Ectodermal cell (in vitro differentiated cells): ENCODE measurements around the gene DCP1B.
"Not testable (repeated sequence)": the region's sequence is repeated elsewhere in the genome, so short reads cannot be mapped to it uniquely, and the experiment has no call there.

Experiments
- H3K27ac ChIP-seq: 2 replicates; pipeline ENCODE4 v1.7.0; 2013; ENCODE audit warnings: mild to moderate bottlenecking, low read depth, low read length; ENCODE audit not compliant: insufficient read depth, poor library complexity, severe bottlenecking
- H3K27me3 ChIP-seq: 2 replicates; pipeline ENCODE4 v1.7.0; 2013; ENCODE audit warnings: mild to moderate bottlenecking, low read length; ENCODE audit not compliant: insufficient read depth, control insufficient read depth, poor library complexity, severe bottlenecking
- H3K36me3 ChIP-seq: one replicate; pipeline ENCODE4 v1.7.0; 2013; ENCODE audit warnings: low read length; ENCODE audit not compliant: control insufficient read depth, insufficient read depth
- H3K4me1 ChIP-seq: one replicate; pipeline ENCODE4 v1.7.0; 2013; ENCODE audit warnings: low read length; ENCODE audit not compliant: control insufficient read depth, insufficient read depth
- H3K4me3 ChIP-seq: 2 replicates; pipeline ENCODE4 v1.7.0; 2013; ENCODE audit warnings: low read depth, low read length, control low read depth; ENCODE audit not compliant: insufficient read depth
- H3K9me3 ChIP-seq: 2 replicates; pipeline ENCODE4 v1.7.0; 2013; ENCODE audit warnings: mild to moderate bottlenecking, low read length, moderate library complexity; ENCODE audit not compliant: control insufficient read depth
- WGBS, 2 experiments: methylation state at CpG; one replicate each; pipeline ENCODE4 v1.1.7; 2013; ENCODE audit warnings: missing lambda C conversion rate in 2 of 2; 5-methylcytosine and 5-hydroxymethylcytosine counted together

Gene DCP1B

GRCh38 chr12:1949771-1950470, 54.3 kb downstream of the DCP1B start:
- Histone ChIP-seq H3K9me3 (no peaks in the 10 kb centered on the region), H3K4me3 (no peak overlapping the region), H3K27me3 (no peaks in the 10 kb centered on the region), H3K27ac (no peak overlapping the region), H3K4me1 (no peaks in the 10 kb centered on the region), H3K36me3 (peaks cover 51% of the 10 kb centered on the region)
- whole genome bisulfite sequencing, 2 experiments = 90 to 92% methylated on average over 15 of the region's 15 CpGs

GRCh38 chr12:1948883-1949282, 55.4 kb downstream of the DCP1B start:
- no peaks in the 10 kb centered on the region for H3K27me3 ChIP-seq
- H3K36me3 ChIP-seq = peaks cover 46% of the 10 kb centered on the region
- no peaks in the 10 kb centered on the region for H3K4me1 ChIP-seq
- H3K9me3 ChIP-seq = no peaks in the 10 kb centered on the region
- 96 to 98% methylated on average over 11 of the region's 11 CpGs for WGBS, 2 experiments
- H3K27ac ChIP-seq = no peak overlapping the region
- no peak overlapping the region for H3K4me3 ChIP-seq

- Histone ChIP-seq H3K36me3 (peaks cover 36% of the 10 kb centered on the region), H3K27ac (no peak overlapping the region)
- 40 to 43% methylated on average over 1 of the region's 1 CpG for WGBS, 2 experiments
Observed at GRCh38 chr12:1947081-1947480, 57.2 kb downstream of the DCP1B start.

GRCh38 chr12:1946296-1946695, 58.0 kb downstream of the DCP1B start:
- 94 to 95% methylated on average over 3 of the region's 3 CpGs for WGBS, 2 experiments
- Histone ChIP-seq H3K9me3 (no peaks in the 10 kb centered on the region), H3K4me1 (no peaks in the 10 kb centered on the region), H3K36me3 (peaks cover 28% of the 10 kb centered on the region), H3K27ac (no peak overlapping the region), H3K27me3 (no peaks in the 10 kb centered on the region), H3K4me3 (no peak overlapping the region)

More at GRCh38 chr12:1947081-1947480, 57.2 kb downstream of the DCP1B start:
- Histone ChIP-seq H3K27me3 (no peaks in the 10 kb centered on the region), H3K4me3 (no peak overlapping the region), H3K9me3 (no peaks in the 10 kb centered on the region), H3K4me1 (no peaks in the 10 kb centered on the region)

GRCh38 chr12:1945502-1945901, 58.8 kb downstream of the DCP1B start:
- H3K27ac ChIP-seq, H3K9me3 ChIP-seq, H3K4me1 ChIP-seq, H3K4me3 ChIP-seq, H3K27me3 ChIP-seq: not testable (repeated sequence)
- WGBS, 2 experiments = 91 to 93% methylated on average over 5 of the region's 5 CpGs
- H3K36me3 ChIP-seq = peaks cover 28% of the 10 kb centered on the region

GRCh38 chr12:1939801-1940607, 64.3 kb downstream of the DCP1B start:
- Histone ChIP-seq H3K27ac (no peak overlapping the region), H3K4me1 (peaks cover 3% of the 10 kb centered on the region), H3K4me3 (no peak overlapping the region), H3K36me3 (peaks cover 4% of the 10 kb centered on the region), H3K27me3 (no peaks in the 10 kb centered on the region), H3K9me3 (no peaks in the 10 kb centered on the region)
- 41 to 42% methylated on average over 16 of the region's 16 CpGs for WGBS, 2 experiments

GRCh38 chr12:1939331-1939730, 64.9 kb downstream of the DCP1B start:
- H3K27ac ChIP-seq = no peak overlapping the region
- H3K9me3 ChIP-seq = no peaks in the 10 kb centered on the region
- 80 to 90% methylated on average over 10 of the region's 10 CpGs for WGBS, 2 experiments

GRCh38 chr12:1937481-1938224, 66.6 kb downstream of the DCP1B start:
- Histone ChIP-seq H3K27ac (no peak overlapping the region), H3K4me1 (peaks cover 10% of the 10 kb centered on the region), H3K36me3 (peaks cover 4% of the 10 kb centered on the region), H3K9me3 (no peaks in the 10 kb centered on the region), H3K27me3 (no peaks in the 10 kb centered on the region), H3K4me3 (no peak overlapping the region)
- 92 to 96% methylated on average over 12 of the region's 12 CpGs for WGBS, 2 experiments

More at GRCh38 chr12:1939331-1939730, 64.9 kb downstream of the DCP1B start:
- no peaks in the 10 kb centered on the region for H3K27me3 ChIP-seq
- H3K4me1 ChIP-seq = peaks cover 3% of the 10 kb centered on the region
- H3K4me3 ChIP-seq = no peak overlapping the region
- H3K36me3 ChIP-seq = peaks cover 4% of the 10 kb centered on the region

GRCh38 chr12:1936406-1937320, 67.6 kb downstream of the DCP1B start:
- Histone ChIP-seq H3K27me3 (no peaks in the 10 kb centered on the region), H3K9me3 (no peaks in the 10 kb centered on the region), H3K4me3 (no peak overlapping the region), H3K36me3 (peaks cover 4% of the 10 kb centered on the region), H3K4me1 (peaks cover 10% of the 10 kb centered on the region), H3K27ac (no peak overlapping the region)
- WGBS, 2 experiments = 93 to 96% methylated on average over 25 of the region's 25 CpGs
